Measurements from ENCODE around the gene BCL3.
A peak's percentile ranks its signal among the peaks of the same experiment; 100 is the strongest.

Gene BCL3

DNA sequence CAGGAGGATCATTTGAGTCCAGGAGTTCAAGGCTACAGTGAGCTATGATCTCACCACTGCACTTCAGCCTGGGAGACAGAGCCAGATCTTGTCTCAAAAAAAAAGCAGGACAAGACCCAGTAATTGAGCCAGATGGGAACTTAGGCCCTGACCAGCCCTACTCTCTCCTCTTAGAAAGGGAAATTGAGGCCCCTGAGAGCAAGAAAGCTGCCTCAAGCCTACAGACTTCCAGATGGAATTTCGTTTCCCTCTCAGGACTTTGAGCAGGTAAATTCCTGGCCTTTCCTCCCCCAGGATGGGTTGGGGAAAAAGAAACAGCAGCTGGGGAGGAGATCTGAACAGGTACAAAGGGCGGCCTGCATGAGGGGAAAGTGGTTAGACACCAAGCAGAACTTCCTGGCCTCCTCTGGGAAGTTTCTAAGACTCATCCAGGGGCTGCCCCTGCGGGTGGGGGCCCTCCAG lies 3.6 kb upstream of the BCL3 start:
- DNase-seq: no peak

DNA sequence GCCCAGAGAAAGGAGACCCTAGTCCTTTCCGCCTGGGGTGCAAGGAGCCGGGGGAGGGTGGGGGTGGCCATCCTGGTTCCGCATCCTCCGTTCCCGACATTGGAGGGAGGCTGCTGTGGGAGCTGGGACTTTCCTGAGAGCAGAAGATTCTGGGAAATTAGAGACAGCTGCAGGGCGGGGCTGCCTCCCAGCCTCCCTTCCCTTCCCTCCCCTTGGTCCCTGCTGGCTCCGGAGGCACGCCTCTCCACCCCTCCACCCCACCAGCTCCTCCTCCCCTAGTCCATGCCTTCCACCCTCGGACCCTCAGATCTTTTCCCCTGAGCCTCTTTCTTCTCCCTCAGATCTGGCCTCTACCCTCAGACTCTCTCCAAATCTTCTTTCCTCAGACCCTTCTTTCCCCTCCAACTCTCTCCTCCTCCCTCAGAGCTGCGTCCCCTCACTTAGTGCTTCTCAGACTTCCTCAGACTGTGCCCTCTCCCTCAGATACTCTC lies 3.1 kb upstream of the BCL3 start:
- DNase-seq: no peak

DNA sequence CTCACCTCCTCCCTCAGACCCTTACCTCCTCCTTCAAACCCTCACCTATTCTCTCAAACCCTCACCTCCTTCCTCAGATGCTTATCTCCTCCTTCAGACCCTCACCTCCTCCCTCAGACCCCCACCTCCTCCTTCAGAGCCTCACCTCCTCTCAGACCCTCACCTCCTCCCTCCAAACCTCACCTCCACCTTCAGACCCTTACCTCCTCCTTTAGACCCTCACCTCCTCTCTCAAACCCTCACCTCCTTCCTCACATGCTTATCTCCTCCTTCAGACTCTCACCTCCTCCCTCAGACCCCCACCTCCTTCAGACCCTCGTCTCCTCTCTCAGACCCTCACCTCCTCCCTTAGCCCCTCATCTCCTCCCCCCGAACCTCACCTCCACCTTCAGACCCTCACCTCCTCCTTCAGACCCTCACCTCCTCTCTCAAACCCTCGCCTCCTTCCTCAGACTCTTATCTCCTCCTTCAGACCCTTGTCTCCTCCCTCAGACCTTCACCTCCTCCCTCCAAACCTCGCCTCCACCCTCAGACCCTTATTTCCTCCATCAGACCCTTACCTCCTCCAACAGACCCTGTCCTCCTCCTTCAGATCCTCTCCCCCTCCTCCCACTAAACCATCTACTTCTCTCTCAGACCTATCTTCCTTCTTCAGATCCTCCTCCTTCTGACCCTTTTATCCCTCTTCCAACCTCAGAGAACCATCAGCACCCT lies 2.5 kb upstream of the BCL3 start:
- no peak for DNase-seq

DNA sequence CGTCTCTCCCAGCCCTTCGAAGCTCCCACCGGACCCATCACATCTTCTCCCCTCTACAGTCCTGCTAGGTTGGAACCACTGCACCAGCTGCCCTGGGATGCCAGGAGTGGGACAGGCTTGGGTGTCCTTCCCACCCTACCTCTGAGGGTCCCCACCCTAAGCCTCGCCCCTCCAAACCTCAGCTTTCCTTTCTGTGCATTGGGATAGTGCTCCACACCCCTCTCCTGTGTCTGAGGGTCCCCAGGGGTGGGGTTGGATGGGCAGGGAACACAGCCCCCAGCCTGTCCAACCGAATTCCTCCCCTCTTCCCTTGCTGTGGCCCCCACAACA lies 1.9 kb upstream of the BCL3 start:
- no peak for DNase-seq

DNA sequence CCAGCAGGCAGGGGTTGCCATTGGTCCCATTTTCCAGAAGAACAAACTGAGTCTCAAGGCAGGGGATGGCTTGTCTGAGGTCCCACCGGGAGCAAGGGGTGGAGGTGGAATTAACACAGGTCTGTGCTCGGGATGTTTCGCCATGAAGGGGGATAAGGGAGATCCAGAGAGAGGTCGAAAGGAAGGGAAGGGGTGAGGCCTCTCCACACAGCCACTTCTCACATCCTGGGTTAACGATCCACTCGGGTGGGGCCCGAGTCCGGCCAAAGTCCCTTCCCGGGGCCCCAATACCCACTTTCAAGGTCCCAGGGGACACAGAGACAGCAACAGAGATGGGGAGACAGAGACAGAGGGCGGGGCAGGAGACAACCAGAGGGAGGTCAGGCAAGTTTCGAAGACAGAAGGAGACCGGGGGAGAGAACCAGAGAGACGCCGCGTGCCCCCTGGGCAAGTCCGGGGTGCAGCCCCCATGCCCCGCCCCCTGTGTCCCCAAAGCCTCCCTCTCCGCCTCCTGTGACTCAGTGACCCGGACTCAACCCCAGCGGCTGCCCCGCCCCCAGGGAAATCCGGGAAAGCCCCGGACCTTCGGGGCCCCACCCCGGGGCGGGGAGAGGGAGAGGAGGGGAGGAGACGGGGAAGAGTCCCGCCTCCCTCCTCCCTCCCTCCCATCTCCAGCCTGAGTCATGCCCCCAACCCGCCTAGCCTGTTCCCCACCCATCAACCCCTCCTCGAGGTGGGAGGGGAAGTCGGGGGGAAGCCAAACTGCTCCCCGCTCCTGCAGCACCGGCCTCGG lies 1.4 kb upstream of the BCL3 start:
- DNase-seq: peak; percentile 90

DNA sequence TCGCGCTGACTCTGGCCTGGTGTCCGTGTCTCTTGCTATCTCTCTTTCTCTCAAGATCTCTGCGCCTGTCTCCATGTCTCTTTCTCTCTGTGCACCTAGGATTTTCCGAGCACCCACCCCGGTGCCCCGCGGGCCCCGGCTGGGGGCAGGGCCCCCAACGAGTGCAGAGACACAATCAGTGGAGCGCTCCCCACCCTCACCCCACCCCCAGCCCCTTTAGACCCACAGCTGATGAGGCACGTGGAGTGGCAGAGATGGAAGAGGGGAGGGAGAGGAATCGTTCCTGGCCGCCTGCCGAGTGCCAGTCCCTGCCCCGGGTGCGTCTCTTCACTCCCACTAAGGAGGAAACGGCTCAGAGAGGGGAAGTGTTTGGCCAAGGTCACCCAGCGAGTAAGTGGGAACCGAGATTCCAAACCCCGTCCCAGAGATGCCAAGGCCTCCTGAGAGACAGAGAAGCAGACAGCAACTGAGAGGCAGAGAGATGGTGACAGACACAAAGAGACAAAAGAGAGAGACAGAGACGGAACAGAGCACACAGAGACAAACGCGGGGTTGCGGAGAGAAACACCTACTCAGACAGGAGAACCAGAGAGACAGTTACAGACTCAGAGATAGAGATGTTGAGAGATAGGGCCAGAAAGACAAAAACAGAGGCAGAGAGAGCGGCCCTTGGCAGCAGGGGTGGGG lies 626 bp upstream of the BCL3 start:
- peak; percentile 55 for DNase-seq

DNA sequence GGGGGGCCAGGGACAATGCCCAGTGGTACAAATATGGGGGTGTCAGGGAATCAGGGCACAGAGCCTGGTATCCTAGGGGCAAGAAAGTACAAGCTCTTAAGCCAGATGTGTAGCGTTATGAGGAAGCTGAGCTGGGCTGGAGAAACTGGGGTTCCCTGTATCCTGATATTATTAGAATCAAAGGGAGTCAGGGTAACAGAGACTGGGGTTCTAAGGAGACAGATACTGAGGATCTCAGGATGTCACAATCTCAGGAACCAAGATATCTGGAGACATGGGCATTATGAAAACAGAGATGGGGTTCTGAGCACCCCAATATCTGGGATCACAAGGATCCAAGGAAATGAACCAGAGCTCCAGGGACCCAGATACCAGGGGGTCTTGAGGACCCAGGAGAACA lies 784 bp downstream of the BCL3 start:
- no peak for DNase-seq

DNA sequence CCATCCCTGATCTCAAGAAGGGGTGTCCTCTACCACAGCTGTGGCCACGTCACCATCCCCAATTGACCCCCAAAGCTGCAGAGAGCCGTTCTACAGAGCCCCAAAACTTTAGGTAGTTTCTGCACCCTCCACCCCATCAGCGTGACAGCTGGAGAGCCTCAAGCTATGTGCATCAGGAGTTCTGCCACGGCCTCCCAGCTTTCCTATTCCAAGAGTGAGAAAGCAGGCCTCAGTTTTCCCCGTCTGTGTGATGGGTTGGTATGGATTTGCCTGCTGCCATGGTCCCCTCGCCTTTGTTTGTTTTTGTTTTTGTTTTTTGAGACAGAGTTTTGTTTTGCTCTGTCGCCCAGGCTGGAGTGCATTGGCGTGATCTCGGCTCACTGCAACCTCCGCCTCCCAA lies 1.5 kb downstream of the BCL3 start:
- no peak for DNase-seq

DNA sequence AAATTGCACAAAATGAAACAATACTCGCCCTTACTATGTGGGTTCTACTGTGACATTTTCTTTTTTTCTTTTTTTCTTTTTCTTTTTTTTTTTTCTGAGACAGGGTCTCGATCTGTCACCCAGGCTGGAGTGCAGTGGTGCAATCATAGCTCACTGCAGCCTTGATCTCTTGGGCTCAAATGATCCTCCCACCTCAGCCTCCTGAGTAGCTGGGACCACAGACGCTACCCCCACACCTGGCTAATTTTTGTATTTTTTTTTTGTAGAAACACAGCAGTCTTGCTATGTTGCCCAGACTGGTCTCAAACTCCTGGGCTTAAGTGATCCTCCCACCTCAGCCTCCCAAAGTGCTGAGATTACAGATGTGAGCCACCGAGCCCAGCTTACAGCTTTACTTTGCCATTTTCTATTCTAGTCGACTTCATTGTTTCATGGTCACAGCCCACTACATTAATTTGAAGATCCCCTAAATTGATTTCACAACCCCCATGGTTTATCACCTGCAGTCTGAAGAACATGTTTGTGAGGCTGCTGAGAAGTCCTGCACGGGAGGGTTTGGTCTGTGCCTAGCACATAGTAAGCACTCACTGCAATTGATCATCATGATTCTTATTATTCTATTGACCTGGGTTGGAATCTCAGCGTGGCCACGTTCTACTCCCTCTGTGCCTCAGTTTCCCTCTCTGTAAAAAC lies 3.8 kb downstream of the BCL3 start:
- no peak for DNase-seq

DNA sequence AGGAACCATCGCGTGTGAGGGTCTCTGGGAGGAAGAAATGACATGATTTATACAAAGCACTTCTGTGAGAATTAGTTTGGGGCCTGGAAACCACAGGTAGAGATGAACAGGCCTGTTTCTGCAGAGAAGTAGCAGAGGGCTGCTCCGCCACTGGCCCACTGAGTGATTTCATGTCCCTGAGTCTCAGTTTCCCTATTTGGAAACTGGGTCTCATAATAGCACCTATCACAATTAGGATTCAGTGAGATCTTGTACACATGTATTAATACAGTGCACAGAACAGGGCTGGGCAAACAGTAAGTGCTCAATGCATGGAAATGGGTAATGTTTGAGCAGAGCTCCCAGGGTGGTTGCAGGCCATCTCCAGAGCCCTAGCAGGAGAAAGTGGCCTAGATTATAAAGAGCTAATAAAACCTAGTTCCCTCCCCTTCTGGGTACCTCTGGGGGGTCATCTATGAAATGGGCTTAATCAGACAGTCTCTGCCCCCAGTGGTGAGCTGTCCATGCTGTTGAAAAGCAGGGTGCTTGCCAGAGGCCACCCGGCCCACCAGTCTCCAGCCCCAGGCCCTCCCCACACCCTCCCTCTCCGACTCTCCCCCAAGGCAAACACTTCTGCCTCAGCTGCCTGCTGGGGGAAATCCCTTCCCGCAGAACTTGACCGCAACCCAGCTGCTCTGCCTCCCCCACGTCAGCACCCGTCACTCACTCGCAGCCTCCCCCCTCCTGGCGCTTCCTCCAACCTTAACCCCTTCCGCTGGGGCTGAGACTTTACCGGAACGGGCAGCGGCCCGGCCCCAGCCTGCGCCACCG lies 4.5 kb downstream of the BCL3 start:
- peak; percentile 95 for DNase-seq

DNA sequence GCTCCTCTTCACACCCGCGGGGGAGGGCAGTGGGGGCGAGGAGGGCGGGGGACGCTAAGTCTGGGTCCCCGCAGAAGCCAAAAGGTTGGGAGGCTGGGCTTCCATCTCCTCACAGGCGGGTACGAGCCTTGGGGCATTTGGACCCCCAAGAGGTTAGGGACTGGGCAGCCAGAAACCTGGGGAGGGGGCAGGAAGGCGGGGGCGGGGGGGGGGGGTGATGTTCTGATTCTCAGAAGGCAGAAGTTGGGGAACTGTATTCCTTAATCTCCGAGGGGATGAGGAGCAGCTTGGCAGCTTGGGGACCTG lies 5.1 kb downstream of the BCL3 start:
- DNase-seq: no peak

DNA sequence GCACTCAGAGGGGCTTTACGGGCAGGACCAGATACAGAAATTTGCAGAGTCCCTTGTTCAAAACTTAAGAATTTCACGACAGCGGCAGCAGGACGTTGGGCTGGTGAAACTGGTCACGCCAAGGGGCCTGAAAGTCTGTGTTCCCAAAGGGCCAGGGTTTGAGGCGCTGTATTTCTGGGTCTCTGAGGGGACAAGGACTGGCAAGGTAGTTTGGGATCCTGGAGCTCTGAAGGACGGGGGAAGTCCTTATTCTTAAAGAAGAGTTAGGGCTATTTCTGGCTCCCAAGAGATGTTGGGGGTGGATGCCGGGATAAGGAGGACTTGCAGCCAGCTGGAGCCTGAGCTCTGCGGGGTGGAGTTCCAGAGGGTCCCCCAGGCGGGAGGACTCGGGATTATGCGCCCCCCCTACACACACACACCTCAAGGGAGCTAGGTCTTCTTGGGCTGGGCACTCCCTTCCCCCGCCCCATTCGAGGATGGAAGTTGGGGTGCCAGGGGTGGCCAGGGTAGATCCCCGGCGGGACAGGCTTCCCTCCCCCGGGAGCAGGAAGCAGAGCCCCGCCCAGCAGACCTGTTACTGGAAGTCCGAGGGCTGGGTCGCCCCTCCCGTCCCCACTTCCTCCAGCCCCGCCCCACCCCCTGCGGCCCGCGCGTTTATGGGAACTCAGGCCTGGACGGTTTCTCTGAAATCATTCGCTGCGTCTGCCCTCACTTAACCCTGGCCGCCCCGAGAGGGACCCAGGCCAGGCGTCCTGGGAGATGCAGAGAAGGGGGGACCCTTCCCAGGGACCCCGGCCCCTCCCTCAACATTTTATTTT lies 5.6 kb downstream of the BCL3 start:
- DNase-seq: peak; percentile 71

DNA sequence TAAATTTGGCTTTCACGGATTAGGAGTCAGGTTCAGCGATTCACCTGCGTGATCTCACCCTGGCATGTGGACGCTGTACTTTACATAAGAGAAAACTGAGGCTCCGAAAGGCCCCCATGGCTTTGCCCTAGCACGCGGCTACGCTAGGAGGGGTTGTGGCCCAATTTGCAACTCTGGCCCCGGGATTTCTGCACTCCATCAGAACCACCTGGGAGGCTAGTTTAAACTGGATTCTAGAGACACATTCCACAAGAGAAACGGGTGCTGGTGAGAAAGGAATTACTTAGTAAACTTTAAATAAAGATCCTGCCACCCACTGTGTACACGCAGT lies 6.2 kb downstream of the BCL3 start:
- DNase-seq: no peak

DNA sequence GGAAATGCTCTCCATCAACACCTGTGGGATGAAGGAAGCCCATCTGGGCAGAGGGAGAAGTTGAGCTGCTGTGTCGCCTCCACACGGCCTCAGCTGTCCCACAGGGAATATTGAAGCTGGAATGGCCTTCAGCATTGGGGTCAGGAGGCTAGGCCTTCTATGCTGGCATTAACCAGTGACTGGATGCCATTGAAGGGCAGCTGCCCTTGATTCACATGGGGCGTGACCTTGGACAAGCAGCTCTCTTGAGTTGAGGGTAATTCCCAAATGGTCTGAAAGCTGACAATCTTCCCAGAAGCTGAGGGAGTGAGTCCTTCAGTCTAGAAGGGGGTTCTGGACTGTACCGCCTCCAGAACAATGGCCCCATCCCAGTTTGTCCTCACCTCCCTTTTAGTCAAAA lies 6.7 kb downstream of the BCL3 start:
- no peak for DNase-seq

DNA sequence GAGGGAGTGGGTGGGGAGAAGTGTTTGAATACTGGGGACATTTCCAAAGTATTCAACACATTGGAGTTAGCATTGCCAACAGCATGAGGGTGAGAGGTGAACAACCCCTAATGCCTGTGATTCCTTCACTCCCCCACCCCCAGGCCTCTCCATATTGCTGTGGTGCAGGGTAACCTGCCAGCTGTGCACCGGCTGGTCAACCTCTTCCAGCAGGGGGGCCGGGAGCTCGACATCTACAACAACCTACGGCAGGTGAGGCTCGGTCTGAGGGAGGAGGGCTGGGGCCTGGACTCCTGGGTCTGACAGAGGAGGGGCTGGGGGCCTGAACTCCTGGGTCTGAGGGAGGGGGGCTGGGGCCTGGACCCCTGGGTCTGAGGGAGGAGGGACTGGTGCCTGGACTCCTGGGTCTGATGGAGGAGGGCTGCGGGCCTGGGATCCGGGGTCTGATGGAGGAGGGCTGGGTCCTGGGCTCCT lies 7.6 kb downstream of the BCL3 start:
- no peak for DNase-seq

DNA sequence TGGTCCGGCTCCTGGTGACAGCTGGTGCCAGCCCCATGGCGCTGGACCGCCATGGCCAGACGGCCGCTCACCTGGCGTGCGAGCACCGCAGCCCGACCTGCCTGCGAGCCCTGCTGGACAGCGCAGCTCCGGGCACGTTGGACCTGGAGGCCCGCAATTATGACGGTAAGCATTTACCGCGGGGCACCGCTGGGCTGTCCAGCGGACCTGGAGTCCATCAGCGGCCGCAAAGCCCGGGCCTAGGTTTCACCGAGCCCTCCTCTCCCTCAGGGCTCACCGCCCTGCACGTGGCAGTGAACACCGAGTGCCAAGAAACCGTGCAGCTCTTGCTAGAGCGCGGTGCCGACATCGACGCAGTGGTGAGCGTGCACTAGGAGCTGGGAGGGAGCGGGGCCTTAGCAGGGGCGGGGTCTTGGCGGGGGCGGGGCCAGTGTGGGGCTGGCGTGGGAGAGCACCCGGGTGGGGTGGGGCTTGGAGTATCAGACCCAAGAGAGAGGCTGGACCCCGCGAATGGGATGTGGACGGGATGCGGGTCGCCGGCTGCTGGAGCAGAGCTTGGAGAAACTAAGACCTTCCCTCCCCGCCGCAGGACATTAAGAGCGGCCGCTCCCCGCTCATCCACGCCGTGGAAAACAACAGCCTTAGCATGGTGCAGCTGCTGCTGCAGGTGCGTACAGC lies 8.7 kb downstream of the BCL3 start:
- DNase-seq: no peak

DNA sequence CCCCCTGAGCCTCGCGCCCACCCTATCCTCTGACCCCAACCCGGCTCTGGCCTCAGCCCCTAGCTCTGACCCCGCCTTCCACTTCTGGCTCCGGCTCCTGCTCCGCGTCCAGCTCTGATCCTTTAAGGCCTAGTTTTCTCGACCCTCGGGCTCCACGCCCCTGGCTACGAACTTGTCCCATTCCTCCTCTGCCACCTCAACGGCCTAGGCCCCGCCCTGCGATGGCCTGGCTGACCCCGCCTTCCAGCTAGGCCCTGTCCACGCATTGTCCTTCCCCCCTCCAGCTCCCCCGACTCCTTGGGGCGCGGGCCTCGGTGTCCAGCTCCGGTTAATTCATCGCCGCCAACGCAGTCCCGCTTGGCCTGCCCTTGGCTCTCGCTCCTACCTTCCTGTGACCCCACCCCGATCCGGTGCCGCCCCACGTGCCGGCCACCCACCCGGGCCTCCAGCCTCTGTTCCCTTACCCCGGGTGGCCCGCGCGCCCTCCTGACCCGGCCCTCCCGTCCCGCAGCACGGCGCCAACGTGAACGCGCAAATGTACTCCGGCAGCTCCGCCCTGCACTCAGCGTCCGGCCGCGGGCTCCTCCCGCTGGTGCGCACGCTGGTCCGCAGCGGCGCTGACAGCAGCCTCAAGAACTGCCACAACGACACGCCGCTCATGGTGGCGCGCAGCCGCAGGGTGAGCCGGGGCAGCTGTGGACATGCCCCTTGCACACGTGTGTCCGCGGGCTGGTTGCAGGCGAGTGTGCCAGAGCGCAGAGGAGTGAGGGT lies 9.4 kb downstream of the BCL3 start:
- DNase-seq: no peak

DNA sequence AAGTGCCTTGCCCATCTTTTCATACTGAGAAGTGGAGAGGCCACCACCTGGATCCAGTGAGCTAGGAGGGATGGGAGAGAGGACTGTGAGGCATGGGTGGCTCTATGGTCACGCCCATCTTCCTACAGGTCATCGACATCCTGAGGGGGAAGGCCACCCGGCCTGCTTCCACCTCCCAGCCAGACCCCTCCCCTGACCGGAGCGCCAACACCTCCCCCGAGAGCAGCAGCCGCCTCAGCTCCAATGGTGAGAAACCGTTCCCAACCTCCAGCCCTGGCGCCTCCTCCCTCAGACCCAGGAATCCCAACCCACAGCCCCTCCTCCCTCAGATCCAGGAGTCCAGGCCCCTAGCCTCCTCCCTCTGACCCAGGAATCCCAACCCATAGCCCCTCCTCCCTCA lies 10.1 kb downstream of the BCL3 start:
- no peak for DNase-seq

DNA sequence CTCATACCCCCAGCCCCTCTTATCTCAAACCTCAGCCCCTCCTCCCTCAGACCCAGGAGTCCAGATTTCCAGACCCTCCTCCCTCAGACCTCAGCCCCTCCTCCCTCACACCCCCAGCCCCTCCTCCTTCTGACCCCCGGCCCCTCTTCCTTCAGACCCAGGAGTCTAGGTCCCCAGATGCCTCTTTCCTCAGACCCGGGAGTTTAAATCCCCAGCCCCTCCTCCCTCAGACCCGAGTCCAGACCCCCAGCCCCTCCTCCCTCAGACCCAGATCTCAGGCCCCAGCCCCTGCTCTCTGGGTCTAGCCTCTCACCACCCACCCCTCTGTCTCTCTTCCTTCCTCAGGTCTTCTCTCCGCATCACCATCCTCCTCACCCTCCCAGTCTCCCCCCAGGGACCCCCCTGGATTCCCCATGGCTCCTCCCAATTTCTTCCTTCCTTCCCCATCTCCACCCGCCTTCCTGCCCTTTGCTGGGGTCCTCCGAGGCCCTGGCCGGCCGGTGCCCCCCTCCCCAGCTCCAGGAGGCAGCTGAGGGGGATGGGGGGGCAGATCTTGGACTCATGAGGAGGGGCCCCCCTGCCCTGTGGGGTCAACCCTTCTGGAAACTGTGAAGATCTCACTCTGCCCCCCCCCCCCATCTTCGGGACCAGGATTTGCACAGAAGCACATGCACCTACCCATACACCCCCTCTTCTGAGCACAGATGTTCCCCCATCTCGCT lies 10.7 kb downstream of the BCL3 start:
- DNase-seq: no peak

DNA sequence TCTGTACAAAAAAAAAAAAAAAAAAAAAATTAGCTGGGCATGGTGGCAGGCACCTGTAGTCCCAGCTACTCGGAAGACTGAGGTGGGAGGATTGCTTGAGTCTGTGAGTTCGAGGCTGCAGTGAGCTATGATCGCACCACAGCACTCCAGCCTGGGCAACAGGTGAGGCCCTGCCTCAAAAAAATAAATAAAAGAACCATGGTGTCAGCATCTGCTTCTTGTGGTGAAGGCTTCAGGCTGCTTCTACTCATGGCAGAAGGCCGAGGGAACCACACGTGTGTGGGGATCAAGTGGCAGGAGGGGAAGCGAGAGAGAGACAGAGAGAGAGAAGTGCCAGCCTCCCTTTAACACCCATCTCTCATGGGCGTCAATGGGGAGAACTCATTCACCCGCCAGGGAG lies 13.5 kb downstream of the BCL3 start:
- DNase-seq: no peak

Measured in stimulated activated naive CD4-positive, alpha-beta T cell treated with Interleukin-2 at 50 U/mL for 16 hours (primary cell).